IMR-90 (cell line): ENCODE measurements around the gene CLSTN3. TPM values are rescaled to one million over a fixed set of nuclear protein-coding genes. Genes with fewer than 3 reads are reported as not detected.

ENCODE experiments used
- ATAC-seq: fragments of 200-7000 bp; cut with Tn5 transposase; 2 replicates; pipeline ENCODE4 v1.9.1; 2020; ENCODE audit warnings: low read depth, mild to moderate bottlenecking, moderate library complexity
- BruUV-seq: library from RNA; stranded (reverse); fragments of 400-500 nt; replicated peaks from 2 replicates; lab custom pipeline; 2021; lab: Mats Ljungman, UMichigan
- CTCF ChIA-PET: fragments of 300-600 bp; formaldehyde crosslinking; extraction: SDS; loops from one replicate; lab custom pipeline; 2021; ENCODE audit warnings: antibody characterized with exemption; lab: Yijun Ruan, JAX
- POLR2A ChIA-PET: fragments of 300-600 bp; sonication (Branson Sonifier 250); formaldehyde crosslinking; loops from one replicate; lab custom pipeline; 2022; ENCODE audit warnings: antibody characterized with exemption; ENCODE audit not compliant: unreplicated experiment; lab: Charles Lee
- DNase-seq: peaks from one replicate; pipeline ENCODE4 v3.0.0; 2013
- H2AFZ ChIP-seq: replicated peaks from 2 replicates; pipeline ENCODE3; 2013; ENCODE audit warnings: low read length, mild to moderate bottlenecking; ENCODE audit not compliant: poor library complexity
- H2AK5ac ChIP-seq: 2 replicates; pipeline ENCODE4 v1.6.1; 2013; ENCODE audit warnings: low read depth, low read length, inconsistent platforms
- H2AK9ac ChIP-seq: replicated peaks from 2 replicates; pipeline ENCODE3; 2013; ENCODE audit warnings: mild to moderate bottlenecking, low read depth, low read length, moderate library complexity; ENCODE audit not compliant: poor library complexity
- H2BK120ac ChIP-seq: 2 replicates; pipeline ENCODE4 v1.6.1; 2013; ENCODE audit warnings: low read depth, low read length, inconsistent platforms
- H2BK15ac ChIP-seq: 3 replicates; pipeline ENCODE4 v1.6.1; 2013; ENCODE audit warnings: low read depth, low read length, inconsistent platforms
- H2BK20ac ChIP-seq: 2 replicates; pipeline ENCODE4 v1.6.1; 2013; ENCODE audit warnings: low read depth, mild to moderate bottlenecking, inconsistent platforms, low read length, moderate library complexity
- H2BK5ac ChIP-seq: 2 replicates; pipeline ENCODE4 v1.6.1; 2013; ENCODE audit warnings: mild to moderate bottlenecking, low read depth, low read length, inconsistent platforms; ENCODE audit not compliant: poor library complexity, severe bottlenecking
- H3K14ac ChIP-seq: replicated peaks from 2 replicates; pipeline ENCODE4 v1.6.1; 2013; ENCODE audit warnings: low read depth, low read length, inconsistent platforms
- H3K18ac ChIP-seq: 2 replicates; pipeline ENCODE4 v1.6.1; 2013; ENCODE audit warnings: low read depth, low read length, control low read depth
- H3K23ac ChIP-seq: 2 replicates; pipeline ENCODE4 v1.6.1; 2013; ENCODE audit warnings: low read depth, low read length, inconsistent platforms
- H3K27ac ChIP-seq: 2 replicates; pipeline ENCODE4 v1.5.1; 2013; ENCODE audit warnings: mild to moderate bottlenecking, control low read depth, low read length; ENCODE audit not compliant: insufficient read depth
- H3K27me3 ChIP-seq: 2 replicates; pipeline ENCODE4 v1.6.1; 2013; ENCODE audit warnings: low read length; ENCODE audit not compliant: control insufficient read depth, insufficient read depth
- H3K36me3 ChIP-seq: 2 replicates; pipeline ENCODE4 v1.6.1; 2013; ENCODE audit warnings: low read length, mixed read lengths; ENCODE audit not compliant: control insufficient read depth, insufficient read depth
- H3K4ac ChIP-seq: 2 replicates; pipeline ENCODE4 v1.6.1; 2013; ENCODE audit warnings: low read depth, low read length, inconsistent platforms
- H3K4me1 ChIP-seq: 2 replicates; pipeline ENCODE4 v1.6.1; 2013; ENCODE audit warnings: low read length, mixed read lengths; ENCODE audit not compliant: control insufficient read depth, insufficient read depth
- H3K4me2 ChIP-seq: 2 replicates; pipeline ENCODE4 v1.6.1; 2013; ENCODE audit warnings: low read depth, mild to moderate bottlenecking, control low read depth, low read length, moderate library complexity
- H3K4me3 ChIP-seq: 2 replicates; pipeline ENCODE4 v1.5.1; 2013; ENCODE audit warnings: low read depth, mild to moderate bottlenecking, control low read depth, low read length, moderate library complexity; ENCODE audit not compliant: insufficient read depth
- H3K56ac ChIP-seq: 2 replicates; pipeline ENCODE4 v1.6.1; 2013; ENCODE audit warnings: low read length, inconsistent platforms; ENCODE audit not compliant: insufficient read depth; ENCODE audit errors: extremely low read depth
- H3K79me1 ChIP-seq, 2 experiments: 2 replicates each; pipeline ENCODE4 v1.6.1; 2013; ENCODE audit warnings: low read length in 2 of 2, inconsistent platforms in 1 of 2, low read depth in 1 of 2
- H3K9ac ChIP-seq: 2 replicates; pipeline ENCODE4 v1.6.1; 2013; ENCODE audit warnings: low read depth, low read length, control low read depth
- H3K9me1 ChIP-seq: 2 replicates; pipeline ENCODE4 v1.6.1; 2013; ENCODE audit warnings: low read length, inconsistent platforms; ENCODE audit not compliant: insufficient read depth
- H3K9me3 ChIP-seq: 2 replicates; pipeline ENCODE4 v1.6.1; 2013; ENCODE audit warnings: low read length; ENCODE audit not compliant: control insufficient read depth, insufficient read depth
- H4K20me1 ChIP-seq: 2 replicates; pipeline ENCODE4 v1.6.1; 2013; ENCODE audit warnings: low read length, inconsistent platforms; ENCODE audit not compliant: insufficient read depth
- H4K5ac ChIP-seq: 2 replicates; pipeline ENCODE4 v1.6.1; 2013; ENCODE audit warnings: mild to moderate bottlenecking, low read depth, low read length, control low read depth
- H4K8ac ChIP-seq, 2 experiments: 2 replicates each; pipeline ENCODE4 v1.6.1; 2013; ENCODE audit warnings: low read depth in 2 of 2, low read length in 2 of 2, control low read depth in 1 of 2, inconsistent platforms in 1 of 2
- H4K91ac ChIP-seq: 2 replicates; pipeline ENCODE4 v1.6.1; 2013; ENCODE audit warnings: low read depth, low read length, inconsistent platforms; ENCODE audit not compliant: insufficient read depth
- BHLHE40 ChIP-seq: fragments of 150-350 bp; IDR thresholded peaks from 2 replicates; pipeline ENCODE4 v1.6.1; 2016; ENCODE audit warnings: mild to moderate bottlenecking, low read depth, low read length
- CEBPB ChIP-seq: IDR thresholded peaks from 2 replicates; pipeline ENCODE4 v1.6.1; 2012; ENCODE audit warnings: low read depth, low read length, improper control_type of control experiment
- CTCF ChIP-seq: conservative IDR thresholded peaks from 2 replicates; pipeline ENCODE4 v1.5.1; 2012; ENCODE audit warnings: mild to moderate bottlenecking, low read depth, low read length, improper control_type of control experiment
- ELK1 ChIP-seq: fragments of 150-350 bp; IDR thresholded peaks from 2 replicates; pipeline ENCODE4 v1.6.1; 2016; ENCODE audit warnings: low read depth, mild to moderate bottlenecking, low read length, moderate library complexity, borderline replicate concordance
- MAFK ChIP-seq: IDR thresholded peaks from 2 replicates; pipeline ENCODE4 v1.6.1; 2012; ENCODE audit warnings: low read depth, low read length, improper control_type of control experiment
- MAZ ChIP-seq: IDR thresholded peaks from 2 replicates; pipeline ENCODE4 v1.6.1; 2012; ENCODE audit warnings: low read depth, mild to moderate bottlenecking, low read length, improper control_type of control experiment, moderate library complexity, borderline replicate concordance
- MXI1 ChIP-seq: IDR thresholded peaks from 2 replicates; pipeline ENCODE4 v1.6.1; 2012; ENCODE audit warnings: low read depth, mild to moderate bottlenecking, low read length, moderate library complexity, borderline replicate concordance
- POLR2A ChIP-seq: IDR thresholded peaks from 2 replicates; pipeline ENCODE4 v1.6.1; 2012; ENCODE audit warnings: mild to moderate bottlenecking, low read depth, low read length
- RAD21 ChIP-seq: IDR thresholded peaks from 2 replicates; pipeline ENCODE4 v1.6.1; 2012; ENCODE audit warnings: low read length, improper control_type of control experiment
- RFX5 ChIP-seq: IDR thresholded peaks from 2 replicates; pipeline ENCODE4 v1.8.0; 2012; ENCODE audit warnings: low read depth, mild to moderate bottlenecking, low read length, moderate library complexity
- SMC3 ChIP-seq: fragments of 150-350 bp; IDR thresholded peaks from 2 replicates; pipeline ENCODE4 v1.6.1; 2016; ENCODE audit warnings: low read depth, mild to moderate bottlenecking, antibody characterized with exemption, low read length, moderate library complexity
- USF2 ChIP-seq: fragments of 150-350 bp; IDR thresholded peaks from 2 replicates; pipeline ENCODE4 v1.6.1; 2017; ENCODE audit warnings: mild to moderate bottlenecking, antibody characterized with exemption, low read length, low read depth
- WGBS, 2 experiments: methylation state at CpG; one replicate each; pipeline versions ENCODE4 v1.1.5 to v1.1.7; 2013; ENCODE audit warnings: missing lambda C conversion rate in 2 of 2; ENCODE audit not compliant: insufficient read length in 1 of 2; ENCODE audit errors: extremely low coverage in 2 of 2; 5-methylcytosine and 5-hydroxymethylcytosine counted together
- dilution Hi-C: fragments of 300-500 bp; cut with HindIII; formaldehyde crosslinking; loops from one replicate; pipeline ENCODE4 v1.14.3; 2018; ENCODE audit warnings: low sequenced_read_pairs; ENCODE audit not compliant: unreplicated experiment
- in situ Hi-C: fragments of 300-500 bp; cut with MboI; formaldehyde crosslinking; loops from 3 replicates; pipeline ENCODE4 v1.14.3; 2019; ENCODE audit warnings: low sequenced_read_pairs, inconsistent platforms, mixed read lengths
- intact Hi-C: fragments of 100-400 bp; cut with micrococcal nuclease; formaldehyde crosslinking; loops from 2 replicates; pipeline ENCODE4 v1.10.0; 2022
- polyA plus RNA-seq, 3 experiments: library from polyadenylated mRNA; depleted of rRNA; stranded (reverse); fragments of >200 nt; gene quantifications; 2 replicates each; pipeline ENCODE4 v1.2.3, GENCODE V29; 2012; ENCODE audit warnings: low replicate concordance in 1 of 3
- total RNA-seq: library from RNA; depleted of rRNA; stranded (reverse); fragments of >200 nt; gene quantifications from 2 replicates; pipeline ENCODE4 v1.2.3, GENCODE V29; 2012

The CLSTN3 gene
- total and polyA plus RNA-seq, 2 of the 4 experiments (the other 2 are of a cell fraction): 4.1 to 16.4 TPM

- no peak for TF ChIP-seq ELK1
- no peak for TF ChIP-seq CEBPB
Observed at GRCh38 chr12:7136071-7136470, 5.9 kb downstream of the CLSTN3 start (continued).

- H3K4ac ChIP-seq: no peak overlapping the region
- no peak overlapping the region for H4K5ac ChIP-seq
- ChIA-PET CTCF (no interaction called here), POLR2A (no interaction called here)
- no peak overlapping the region for H3K4me3 ChIP-seq
- no peaks in the 10 kb centered on the region for H4K20me1 ChIP-seq
- no peak overlapping the region for H2BK5ac ChIP-seq
- no peak overlapping the region for H2BK15ac ChIP-seq
- no peak overlapping the region for H3K23ac ChIP-seq
- TF ChIP-seq MAFK: no peak
- TF ChIP-seq MAZ: no peak
- TF ChIP-seq POLR2A: no peak
- no peak for TF ChIP-seq RAD21
- TF ChIP-seq MXI1: no peak
- TF ChIP-seq SMC3: no peak
- no peak for TF ChIP-seq USF2
- TF ChIP-seq RFX5: no peak
- no peak for TF ChIP-seq CTCF
- TF ChIP-seq ELK1: no peak
- TF ChIP-seq BHLHE40: no peak
- no peak overlapping the region for H3K56ac ChIP-seq
- intact Hi-C loops (no loop called here), in situ Hi-C loops (no loop called here), dilution Hi-C loops (no loop called here)
- no peak overlapping the region for H2AK5ac ChIP-seq
- H2AFZ ChIP-seq: no peak overlapping the region
- H2BK120ac ChIP-seq: no peak overlapping the region
- no peak overlapping the region for H4K91ac ChIP-seq
- no TSS peak for BruUV-seq
- H3K18ac ChIP-seq: no peak overlapping the region
- no peaks in the 10 kb centered on the region for H3K9me3 ChIP-seq
- H3K14ac ChIP-seq: no peak overlapping the region
- H3K27ac ChIP-seq: no peak overlapping the region
- H3K9me1 ChIP-seq: peaks cover 6% of the 10 kb centered on the region; the same call in 1 of the 2 replicates
- H2AK9ac ChIP-seq: no peak overlapping the region
- no peaks in the 10 kb centered on the region for H3K27me3 ChIP-seq
- no peak for ATAC-seq
- H3K4me2 ChIP-seq: no peak overlapping the region
- peaks cover 56% of the 10 kb centered on the region for H3K36me3 ChIP-seq
- H3K4me1 ChIP-seq: no peaks in the 10 kb centered on the region; the same call in 1 of the 2 replicates
- H2BK20ac ChIP-seq: no peak overlapping the region
- no peak overlapping the region for H4K8ac ChIP-seq
- DNase-seq: no peak
- 0 out of 4 replicates have a peak, but pooled peaks cover 0 to 5% of the 10 kb centered on the region in 2 experiments for H3K79me1 ChIP-seq
- no peak overlapping the region for H3K9ac ChIP-seq
- WGBS, 2 experiments: no CpG with 5 or more reads among the region's 3 CpGs
Observed at GRCh38 chr12:7136676-7137075, 6.5 kb downstream of the CLSTN3 start.
